PC-9 (cell line): ENCODE results near the gene PLOD3. TPM values are rescaled to one million over a fixed set of nuclear protein-coding genes. Genes with fewer than 3 reads are reported as not detected.

Experiments
- BruUV-seq: library from RNA; stranded (reverse); fragments of 400-500 nt; replicated peaks from 2 replicates; lab custom pipeline; 2021; lab: Mats Ljungman, UMichigan
- CTCF ChIA-PET: fragments of 300-600 bp; sonication (Branson Sonifier 250); formaldehyde crosslinking; loops from one replicate; lab custom pipeline; 2022; ENCODE audit warnings: antibody characterized with exemption; lab: Charles Lee
- POLR2A ChIA-PET: fragments of 300-600 bp; sonication (Branson Sonifier 250); formaldehyde crosslinking; loops from one replicate; lab custom pipeline; 2022; ENCODE audit warnings: antibody characterized with exemption; ENCODE audit not compliant: unreplicated experiment; lab: Charles Lee
- DNase-seq, 2 experiments: peaks; one replicate each; pipeline versions ENCODE4 v3.0.0 to v3.0.0-alpha.2; 2015 to 2022; ENCODE audit warnings: mixed read lengths in 1 of 2
- H2AFZ ChIP-seq: fragments of 200-600 bp; sonication (generic); 2 replicates; pipeline ENCODE4 v1.8.1; 2017; ENCODE audit warnings: antibody characterized with exemption
- H3F3A ChIP-seq: fragments of 200-600 bp; sonication (generic); 2 replicates; pipeline ENCODE4 v1.8.1; 2017; ENCODE audit warnings: antibody characterized with exemption, mild to moderate bottlenecking, low read depth; ENCODE audit not compliant: insufficient read depth
- H3K27ac ChIP-seq: fragments of 200-600 bp; sonication (generic); 2 replicates; pipeline ENCODE4 v1.6.1; 2016; ENCODE audit warnings: mixed run types
- H3K27me3 ChIP-seq: fragments of 200-600 bp; sonication (generic); 2 replicates; pipeline ENCODE4 v1.6.1; 2016; ENCODE audit warnings: low read depth, mixed run types; ENCODE audit not compliant: insufficient read depth
- H3K36me3 ChIP-seq: fragments of 200-600 bp; sonication (generic); 2 replicates; pipeline ENCODE4 v1.6.1; 2016; ENCODE audit warnings: low read depth, mixed run types
- H3K4me1 ChIP-seq: fragments of 200-600 bp; sonication (generic); replicated peaks from 2 replicates; pipeline ENCODE4 v1.6.1; 2016; ENCODE audit warnings: mixed run types; ENCODE audit not compliant: insufficient read depth
- H3K4me2 ChIP-seq: fragments of 200-600 bp; sonication (generic); 2 replicates; pipeline ENCODE4 v1.6.1; 2017; ENCODE audit warnings: mixed run types
- H3K4me3 ChIP-seq: fragments of 200-600 bp; sonication (generic); 2 replicates; pipeline ENCODE4 v1.6.1; 2016; ENCODE audit warnings: mixed run types
- H3K79me2 ChIP-seq: fragments of 200-600 bp; sonication (generic); 2 replicates; pipeline ENCODE4 v1.6.1; 2017; ENCODE audit warnings: low read depth, mixed run types
- H3K9me2 ChIP-seq: fragments of 200-600 bp; sonication (generic); 2 replicates; pipeline ENCODE4 v1.8.1; 2017; ENCODE audit warnings: mild to moderate bottlenecking; ENCODE audit not compliant: insufficient read depth
- H3K9me3 ChIP-seq: fragments of 200-600 bp; sonication (generic); 2 replicates; pipeline ENCODE4 v1.8.1; 2016; ENCODE audit warnings: low read depth; ENCODE audit not compliant: insufficient read depth
- H4K20me1 ChIP-seq: fragments of 200-600 bp; sonication (generic); 2 replicates; pipeline ENCODE4 v1.8.1; 2017; ENCODE audit not compliant: insufficient read depth
- CTCF ChIP-seq: fragments of 200-600 bp; sonication (generic); conservative IDR thresholded peaks from 2 replicates; pipeline ENCODE4 v1.6.1; 2017; ENCODE audit warnings: mixed run types, antibody characterized with exemption, mild to moderate bottlenecking, moderate library complexity
- EZH2 ChIP-seq: fragments of 200-600 bp; sonication (generic); IDR thresholded peaks from 2 replicates; pipeline ENCODE4 v1.8.0; 2017; ENCODE audit warnings: antibody characterized with exemption, low read depth
- intact Hi-C: fragments of 100-400 bp; cut with micrococcal nuclease; formaldehyde crosslinking; loops from one replicate; pipeline ENCODE4 v1.10.0; 2022; ENCODE audit not compliant: unreplicated experiment
- total RNA-seq: library from RNA; stranded (reverse); gene quantifications from 2 replicates; pipeline ENCODE4 v1.2.3, GENCODE V29; 2021

PLOD3 gene
- total RNA-seq, 1 experiment from 2014 or later, result 93.2 TPM

GRCh38 chr7:101223528-101223927, 6.1 kb upstream of the PLOD3 start:
- H3K36me3 ChIP-seq, result 0 out of 2 replicates have a peak, but pooled peaks cover 4% of the 10 kb centered on the region
- DNase-seq, result no peak
- intact Hi-C loops, result no loop called here
- H3K27ac ChIP-seq, result no peak overlapping the region
- H3K9me2 ChIP-seq, result no peaks in the 10 kb centered on the region
- H3K79me2 ChIP-seq, result peaks cover 19% of the 10 kb centered on the region
- H3K9me3 ChIP-seq, result no peaks in the 10 kb centered on the region
- no peak overlapping the region for H3K4me2 ChIP-seq
- CTCF ChIA-PET, result no interaction called here
- no peaks in the 10 kb centered on the region for H3K27me3 ChIP-seq
- no peaks in the 10 kb centered on the region for H3F3A ChIP-seq
- no peak overlapping the region for H3K4me3 ChIP-seq
- POLR2A ChIA-PET, result interaction anchor here (0.5 kb wide), 1 partner anchor 157 kb away, joined by 5 read pairs; no protein-coding TSS in a partner anchor
- TF ChIP-seq CTCF (no peak), EZH2 (no peak)
- no peaks in the 10 kb centered on the region; the same call in 1 of the 2 replicates for H4K20me1 ChIP-seq
- BruUV-seq, result no TSS peak
- H2AFZ ChIP-seq, result no peak overlapping the region
- 0 out of 2 replicates have a peak, but pooled peaks cover 5% of the 10 kb centered on the region for H3K4me1 ChIP-seq

DNA sequence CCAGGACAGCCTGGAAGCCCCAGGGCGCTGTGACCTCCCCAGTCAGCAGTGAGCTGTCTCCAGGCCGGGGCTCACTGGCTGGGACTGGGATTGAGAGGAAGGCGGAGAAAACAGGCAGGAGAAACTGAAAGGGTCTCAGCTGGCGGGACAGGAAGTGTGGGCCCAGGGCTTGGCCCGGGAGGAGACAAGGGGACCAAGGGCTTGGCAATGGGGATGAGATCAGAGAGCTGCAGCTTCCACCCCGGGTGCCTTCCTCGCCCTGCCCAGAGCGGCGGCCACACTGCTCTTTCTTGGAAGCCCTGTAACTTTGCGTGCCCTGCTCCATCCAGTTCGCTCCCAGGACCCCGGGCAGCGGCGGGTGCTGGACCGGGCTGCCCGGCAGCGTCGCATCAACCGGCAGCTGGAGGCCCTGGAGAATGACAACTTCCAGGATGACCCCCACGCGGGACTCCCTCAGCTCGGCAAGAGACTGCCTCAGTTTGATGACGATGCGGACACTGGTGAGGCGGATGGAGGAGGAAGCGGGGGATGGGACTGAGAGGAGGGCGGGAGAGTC, 5.0 kb upstream of the PLOD3 start:
- intact Hi-C loops, result no loop called here
- H3K4me3 ChIP-seq, result no peak overlapping the region
- no peaks in the 10 kb centered on the region for H3K9me3 ChIP-seq
- BruUV-seq, result no TSS peak
- H3F3A ChIP-seq, result no peaks in the 10 kb centered on the region
- H3K27ac ChIP-seq, result no peak overlapping the region
- H4K20me1 ChIP-seq, result no peaks in the 10 kb centered on the region; the same call in 1 of the 2 replicates
- no peak for TF ChIP-seq CTCF
- no peak for TF ChIP-seq EZH2
- ChIA-PET POLR2A (no interaction called here), CTCF (interaction anchor here (0.7 kb wide), 1 partner anchor 218 kb away, joined by 3 read pairs; no protein-coding TSS in a partner anchor)
- no peak for DNase-seq
- H3K9me2 ChIP-seq, result no peaks in the 10 kb centered on the region
- H3K4me1 ChIP-seq, result 0 out of 2 replicates have a peak, but pooled peaks cover 5% of the 10 kb centered on the region
- no peak overlapping the region for H3K4me2 ChIP-seq
- H3K79me2 ChIP-seq, result peaks cover 24% of the 10 kb centered on the region
- H2AFZ ChIP-seq, result no peak overlapping the region
- H3K27me3 ChIP-seq, result no peaks in the 10 kb centered on the region
- H3K36me3 ChIP-seq, result no peaks in the 10 kb centered on the region

DNA sequence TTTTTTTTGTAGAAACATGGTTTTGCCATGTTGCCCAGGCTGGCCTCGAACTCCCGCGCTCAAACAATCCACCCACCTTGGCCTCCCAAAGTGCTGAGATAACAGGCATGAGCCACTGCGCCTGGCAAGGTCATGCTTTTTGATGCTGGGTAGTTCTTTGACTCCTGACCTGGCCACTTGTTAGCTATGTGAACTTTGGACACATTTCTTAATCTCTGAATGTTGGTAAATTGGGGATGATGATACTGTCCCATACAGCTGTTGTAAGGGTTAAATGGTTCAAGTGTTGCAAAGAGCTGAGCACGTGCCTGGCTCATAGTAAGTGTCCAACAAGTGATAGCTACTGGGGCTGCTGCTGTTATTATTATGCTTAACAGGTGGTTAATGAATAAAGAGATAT, 2.9 kb upstream of the PLOD3 start:
- no TSS peak for BruUV-seq
- Histone ChIP-seq H3K4me3 (no peak overlapping the region), H3K79me2 (peaks cover 38% of the 10 kb centered on the region), H2AFZ (no peak overlapping the region), H3F3A (no peaks in the 10 kb centered on the region), H3K9me2 (no peaks in the 10 kb centered on the region), H3K27ac (no peak overlapping the region), H4K20me1 (no peaks in the 10 kb centered on the region; the same call in 1 of the 2 replicates), H3K4me2 (no peak overlapping the region), H3K36me3 (no peaks in the 10 kb centered on the region), H3K27me3 (no peaks in the 10 kb centered on the region), H3K4me1 (0 out of 2 replicates have a peak, but pooled peaks cover 12% of the 10 kb centered on the region), H3K9me3 (no peaks in the 10 kb centered on the region)
- TF ChIP-seq EZH2 (no peak), CTCF (no peak)
- ChIA-PET CTCF (interaction anchor here (0.6 kb wide), 1 partner anchor 13 kb away, joined by 3 read pairs; no protein-coding TSS in a partner anchor), POLR2A (interaction anchor here (0.7 kb wide), 1 partner anchor 80 kb away, joined by 4 read pairs; no protein-coding TSS in a partner anchor)
- DNase-seq, result no peak
- intact Hi-C loops, result no loop called here
